ENCODE results near the gene NEDD4L.

DNA sequence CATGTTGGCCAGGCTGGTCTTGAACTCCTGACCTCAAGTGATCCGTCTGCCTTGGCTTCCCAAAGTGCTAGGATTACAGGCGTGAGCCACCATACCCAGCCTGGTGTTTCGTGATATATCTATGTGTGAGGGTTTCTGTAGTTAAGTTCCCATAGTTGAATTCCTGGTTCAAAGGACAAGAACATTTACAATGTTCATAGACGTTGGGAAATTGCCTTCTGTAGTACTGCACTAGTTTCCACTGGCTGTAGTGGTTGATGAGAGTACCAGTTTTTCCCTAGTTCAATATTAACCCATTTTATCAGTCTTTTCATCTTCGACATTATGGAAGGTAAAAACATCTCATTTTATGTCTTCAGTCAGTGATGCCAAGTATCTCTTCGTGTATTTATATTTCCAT, 171.0 kb downstream of the NEDD4L start:
- TF ChIP-seq, protein P1, sequence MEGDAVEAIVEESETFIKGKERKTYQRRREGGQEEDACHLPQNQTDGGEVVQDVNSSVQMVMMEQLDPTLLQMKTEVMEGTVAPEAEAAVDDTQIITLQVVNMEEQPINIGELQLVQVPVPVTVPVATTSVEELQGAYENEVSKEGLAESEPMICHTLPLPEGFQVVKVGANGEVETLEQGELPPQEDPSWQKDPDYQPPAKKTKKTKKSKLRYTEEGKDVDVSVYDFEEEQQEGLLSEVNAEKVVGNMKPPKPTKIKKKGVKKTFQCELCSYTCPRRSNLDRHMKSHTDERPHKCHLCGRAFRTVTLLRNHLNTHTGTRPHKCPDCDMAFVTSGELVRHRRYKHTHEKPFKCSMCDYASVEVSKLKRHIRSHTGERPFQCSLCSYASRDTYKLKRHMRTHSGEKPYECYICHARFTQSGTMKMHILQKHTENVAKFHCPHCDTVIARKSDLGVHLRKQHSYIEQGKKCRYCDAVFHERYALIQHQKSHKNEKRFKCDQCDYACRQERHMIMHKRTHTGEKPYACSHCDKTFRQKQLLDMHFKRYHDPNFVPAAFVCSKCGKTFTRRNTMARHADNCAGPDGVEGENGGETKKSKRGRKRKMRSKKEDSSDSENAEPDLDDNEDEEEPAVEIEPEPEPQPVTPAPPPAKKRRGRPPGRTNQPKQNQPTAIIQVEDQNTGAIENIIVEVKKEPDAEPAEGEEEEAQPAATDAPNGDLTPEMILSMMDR (IDR thresholded peaks at IDR 0.05; ENCODE audit: insufficient read depth, low read length, poor library complexity, severe bottlenecking): no peak
- TF ChIP-seq EZH2phosphoT487 (conservative IDR thresholded peaks at IDR 0.05; ENCODE audit: low read length): no peak
